Left hindlimb (tissue), 1 donor: ENCODE measurements around the gene ENOSF1.

Source experiments
- DNase-seq: peaks from one replicate; pipeline ENCODE4 v3.0.0-alpha.2; 2018

Gene ENOSF1

DNA sequence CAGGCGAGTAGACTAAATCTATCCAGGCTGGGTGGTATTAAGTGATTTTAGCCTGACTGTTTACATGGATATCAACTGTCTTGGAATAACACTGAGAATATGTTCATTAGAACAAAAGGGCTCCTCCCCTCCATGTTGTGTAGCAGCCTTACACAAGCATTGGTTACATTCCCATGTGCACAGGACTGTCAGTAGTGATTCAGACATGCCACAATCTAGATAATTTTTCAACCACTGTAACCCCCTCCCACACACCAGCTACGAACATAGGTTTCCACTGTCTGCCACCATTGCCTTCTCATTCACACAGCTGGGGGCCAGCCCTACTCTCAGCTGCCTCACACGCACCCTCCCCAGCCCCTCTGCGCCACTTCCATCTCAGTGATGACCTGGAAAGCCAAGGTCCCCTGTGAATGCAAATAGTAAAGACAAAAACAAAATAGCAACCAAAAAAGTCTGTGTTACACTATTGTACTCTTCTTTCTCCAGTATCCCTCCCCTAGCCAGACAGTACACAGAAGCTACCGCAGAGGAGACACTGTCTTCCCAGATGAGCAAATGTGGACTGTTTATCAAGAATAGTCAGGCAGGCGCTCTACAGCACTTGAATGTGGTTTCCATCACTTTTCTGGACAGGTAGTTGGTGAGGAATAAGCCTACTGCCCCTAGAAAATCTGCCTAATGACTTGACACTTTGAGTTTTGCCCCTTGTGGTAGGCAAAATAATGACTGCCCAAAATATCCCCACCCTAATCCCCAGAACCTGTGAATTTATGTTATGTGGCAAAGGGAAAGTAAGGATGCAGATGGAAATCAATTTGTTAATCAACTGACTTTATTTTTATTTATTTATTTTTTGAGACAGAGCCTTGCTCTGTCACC lies 82.9 kb downstream of the ENOSF1 start:
- no peak for DNase-seq

DNA sequence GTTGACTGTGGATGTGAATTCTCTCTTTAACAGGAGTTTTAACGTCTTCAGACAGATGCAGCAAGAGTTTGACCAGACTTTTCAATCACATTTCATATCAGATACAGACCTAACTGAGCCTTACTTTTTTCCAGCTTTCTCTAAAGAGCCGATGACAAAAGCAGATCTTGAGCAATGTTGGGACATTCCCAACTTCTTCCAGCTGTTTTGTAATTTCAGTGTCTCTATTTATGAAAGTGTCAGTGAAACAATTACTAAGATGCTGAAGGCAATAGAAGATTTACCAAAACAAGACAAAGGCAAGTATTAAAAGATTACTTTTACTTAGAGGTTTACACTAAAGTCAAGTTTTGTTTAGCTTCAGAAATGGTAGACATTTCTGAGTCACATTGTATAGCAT lies 85.2 kb downstream of the ENOSF1 start:
- DNase-seq, result no peak

DNA sequence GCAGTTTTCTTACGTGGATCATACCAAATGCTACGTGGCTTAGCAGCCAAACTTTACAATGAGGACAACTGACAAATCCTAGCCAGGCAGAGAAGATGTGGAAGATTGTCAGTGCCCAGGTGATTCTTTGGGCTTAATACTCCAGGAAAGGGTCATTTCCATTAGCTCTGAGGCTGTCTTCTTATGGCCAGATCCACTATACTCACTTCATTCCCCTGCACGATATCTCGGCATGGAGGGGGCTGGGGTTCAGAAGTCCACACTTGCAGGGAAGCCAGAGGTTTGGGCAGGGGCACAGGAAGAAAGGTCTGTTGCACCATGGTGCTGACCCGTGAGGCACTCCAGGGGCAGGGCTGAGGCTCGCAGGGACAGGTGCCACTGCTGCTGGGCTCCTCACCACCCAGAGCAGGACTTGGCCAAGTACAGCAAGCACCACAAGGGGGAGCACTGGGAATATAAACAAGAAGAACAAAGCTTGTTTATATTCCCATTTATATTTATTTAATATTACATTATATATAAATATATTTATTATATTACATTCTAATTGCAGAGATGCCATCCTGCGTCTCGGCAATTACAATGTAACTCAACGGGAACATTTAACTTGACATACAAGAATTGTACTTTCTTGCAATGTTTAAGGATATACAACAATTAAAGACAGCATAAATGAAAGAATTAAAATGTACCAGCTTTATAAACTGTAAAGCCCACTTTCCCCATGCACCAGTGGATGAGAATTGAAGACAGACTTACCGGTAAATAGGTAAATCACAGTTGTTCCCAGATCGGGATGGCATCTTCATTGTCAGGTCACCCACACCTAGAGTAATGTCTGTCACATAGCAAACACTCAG lies 88.4 kb downstream of the ENOSF1 start:
- peak; percentile 70 for DNase-seq

DNA sequence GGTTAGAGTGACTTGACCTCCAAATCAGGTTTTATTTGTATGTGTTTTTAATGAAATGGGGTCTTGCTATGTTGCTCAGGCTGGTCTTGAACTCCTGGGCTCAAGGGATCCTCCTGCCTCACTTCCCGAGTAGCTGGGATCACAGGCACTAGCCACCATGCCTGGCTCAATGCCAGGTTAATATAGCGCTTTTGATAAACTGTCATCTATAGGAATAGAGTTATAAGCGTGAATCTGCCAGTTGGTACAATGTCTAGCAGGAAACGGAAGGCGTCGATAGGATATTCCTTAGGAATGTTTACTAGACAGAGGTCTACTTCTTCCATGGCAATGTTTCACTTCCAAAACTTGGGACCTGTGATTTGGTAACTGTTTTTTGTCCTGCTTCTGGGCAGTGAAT lies 90.1 kb downstream of the ENOSF1 start:
- DNase-seq, result no peak

DNA sequence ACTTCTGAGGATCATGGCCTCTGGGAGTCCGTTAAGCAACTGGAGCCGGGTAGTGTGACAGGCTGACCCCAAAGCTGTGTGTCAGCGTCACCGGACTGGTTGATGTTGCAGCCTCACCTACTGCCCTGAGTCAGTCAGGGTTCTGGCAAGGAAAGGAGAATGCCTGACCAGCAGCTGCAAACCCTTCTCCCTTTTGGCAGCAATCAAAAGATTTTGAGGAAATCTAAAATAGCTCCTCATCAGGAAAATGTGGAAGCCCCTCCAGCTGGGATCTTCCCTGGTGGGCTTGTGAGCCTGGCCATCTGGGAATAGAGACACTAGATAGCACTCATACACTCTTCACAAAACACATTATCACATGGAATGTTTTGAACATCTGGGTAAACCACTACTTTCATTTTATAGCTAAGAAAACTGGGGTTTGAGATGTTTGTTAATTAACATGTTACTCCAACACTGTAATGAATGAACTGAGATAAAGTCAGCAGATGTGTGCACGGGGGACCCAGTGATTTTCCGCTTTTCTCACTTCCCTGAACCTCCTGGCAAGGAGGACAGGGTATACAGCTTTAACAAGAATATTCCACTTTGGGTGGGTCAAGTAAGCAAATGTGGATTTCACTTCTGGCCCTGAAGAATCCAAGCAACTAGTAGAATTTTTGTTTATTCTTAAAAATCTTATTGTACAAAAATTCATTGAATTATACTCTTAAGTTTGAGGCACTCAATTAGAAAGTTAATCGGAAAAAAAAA lies 91.0 kb downstream of the ENOSF1 start:
- DNase-seq, result no peak
